ENCODE data around the gene CELF2. TPM values are rescaled to one million over a fixed set of nuclear protein-coding genes. Genes with fewer than 3 reads are reported as not detected.

The CELF2 gene
- total and polyA plus RNA-seq, 9 of the 15 experiments (the other 6 are each of a cell fraction or from before 2014, with no cell fraction given) = 4.0 to 20.3 (median 11.1) TPM

DNA sequence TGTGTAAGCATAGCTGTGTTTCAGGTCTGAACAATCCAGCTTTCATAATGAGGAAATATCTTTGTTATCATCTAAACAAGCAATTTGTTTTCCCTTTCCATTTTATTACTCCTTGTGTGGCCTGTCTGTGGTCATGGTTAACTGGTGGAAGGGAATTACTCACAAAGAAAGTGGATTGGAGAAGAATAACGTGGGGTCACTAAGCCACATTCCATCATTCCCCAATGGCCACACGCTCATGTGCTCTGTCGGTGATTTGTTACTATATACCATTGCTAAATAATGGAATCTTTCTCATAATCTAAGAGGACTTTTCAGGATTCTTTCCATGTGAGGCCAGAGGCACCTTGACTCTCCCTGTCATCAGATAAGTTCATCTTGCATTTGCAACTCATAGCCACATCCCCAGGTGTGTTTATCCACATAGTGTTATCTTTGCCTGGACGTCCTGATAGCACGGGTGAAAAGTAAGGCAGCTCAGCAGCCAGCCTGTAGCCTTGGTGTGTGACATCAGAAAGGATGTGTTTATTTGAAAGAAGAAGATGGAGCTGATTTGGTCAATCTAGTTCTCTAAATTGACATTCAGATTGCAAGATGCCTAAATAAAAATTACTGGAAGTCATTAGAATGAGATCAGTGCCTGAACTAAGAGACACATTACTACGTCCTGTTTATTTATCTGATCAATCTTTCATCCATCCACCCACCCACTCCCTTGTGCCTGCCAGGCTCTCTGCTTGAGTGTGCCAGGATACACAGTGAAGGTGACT lies 128.9 kb downstream of the CELF2 start (continued):
- TF ChIP-seq, protein P1, sequence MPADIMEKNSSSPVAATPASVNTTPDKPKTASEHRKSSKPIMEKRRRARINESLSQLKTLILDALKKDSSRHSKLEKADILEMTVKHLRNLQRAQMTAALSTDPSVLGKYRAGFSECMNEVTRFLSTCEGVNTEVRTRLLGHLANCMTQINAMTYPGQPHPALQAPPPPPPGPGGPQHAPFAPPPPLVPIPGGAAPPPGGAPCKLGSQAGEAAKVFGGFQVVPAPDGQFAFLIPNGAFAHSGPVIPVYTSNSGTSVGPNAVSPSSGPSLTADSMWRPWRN (IDR thresholded peaks at IDR 0.05; ENCODE audit: low read depth) = 0 out of 2 replicates have a peak, but pooled peaks have one; percentile 43
- TF ChIP-seq NCOR1 (IDR thresholded peaks at IDR 0.05) (peak; percentile 49; the same call in 1 of the 2 replicates), CBFA2T2 (conservative IDR thresholded peaks at IDR 0.05) (peak; percentile 68), CTBP1 (IDR thresholded peaks at IDR 0.05; ENCODE audit: borderline replicate concordance) (peak; percentile 93), POLR3G (IDR thresholded peaks at IDR 0.05; ENCODE audit: extremely low read depth, insufficient read length, insufficient replicate concordance) (no peak), ZNF311 (CRISPR knock-in tag; IDR thresholded peaks at IDR 0.05) (peak; percentile 76; the same call in 1 of the 2 replicates), SMARCE1 (IDR thresholded peaks at IDR 0.05) (peak; percentile 30; the same call in 1 of the 2 replicates), STAT5B (CRISPR knock-in tag; IDR thresholded peaks at IDR 0.05) (no peak), EP300 (IDR thresholded peaks at IDR 0.05; ENCODE audit: low read length) (peak; percentile 59), RBM22 (IDR thresholded peaks at IDR 0.05; ENCODE audit: low read depth, low read length, poor library complexity, severe bottlenecking) (no peak), TEAD4 (IDR thresholded peaks at IDR 0.05; ENCODE audit: low read length) (peak; percentile 89), TEAD4 (CRISPR knock-in tag; IDR thresholded peaks at IDR 0.05; ENCODE audit: borderline replicate concordance) (no peak), ZNF165 (CRISPR knock-in tag; IDR thresholded peaks at IDR 0.05; ENCODE audit: borderline replicate concordance) (no peak), SMAD4 (CRISPR knock-in tag; conservative IDR thresholded peaks at IDR 0.05) (peak; percentile 46; the same call in 1 of the 2 replicates), SAFB (IDR thresholded peaks at IDR 0.05; ENCODE audit: borderline replicate concordance, low read depth, low read length) (no peak), FOXA3 (CRISPR knock-in tag; conservative IDR thresholded peaks at IDR 0.05 in 1 of 2, IDR thresholded peaks at IDR 0.05 in 1 of 2) (0 out of 4 replicates have a peak, but pooled peaks of 1 of the 2 experiments have one; percentile 12), BDP1 (IDR thresholded peaks at IDR 0.05; ENCODE audit: insufficient read depth, insufficient read length) (no peak), ZEB2 (IDR thresholded peaks at IDR 0.05) (peak; percentile 82), MAFG (tag; conservative IDR thresholded peaks at IDR 0.05) (no peak), MBD2 (IDR thresholded peaks at IDR 0.05; ENCODE audit: borderline replicate concordance, low read depth) (peak; percentile 16; the same call in 1 of the 2 replicates), CCNT2 (IDR thresholded peaks at IDR 0.05; ENCODE audit: borderline replicate concordance, extremely low read depth, insufficient read length, low read depth, low read length) (peak; percentile 67)
- TF ChIP-seq, protein P2, sequence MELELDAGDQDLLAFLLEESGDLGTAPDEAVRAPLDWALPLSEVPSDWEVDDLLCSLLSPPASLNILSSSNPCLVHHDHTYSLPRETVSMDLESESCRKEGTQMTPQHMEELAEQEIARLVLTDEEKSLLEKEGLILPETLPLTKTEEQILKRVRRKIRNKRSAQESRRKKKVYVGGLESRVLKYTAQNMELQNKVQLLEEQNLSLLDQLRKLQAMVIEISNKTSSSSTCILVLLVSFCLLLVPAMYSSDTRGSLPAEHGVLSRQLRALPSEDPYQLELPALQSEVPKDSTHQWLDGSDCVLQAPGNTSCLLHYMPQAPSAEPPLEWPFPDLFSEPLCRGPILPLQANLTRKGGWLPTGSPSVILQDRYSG (tag; conservative IDR thresholded peaks at IDR 0.05; ENCODE audit: low read depth) = no peak
- TF ChIP-seq, protein P3, sequence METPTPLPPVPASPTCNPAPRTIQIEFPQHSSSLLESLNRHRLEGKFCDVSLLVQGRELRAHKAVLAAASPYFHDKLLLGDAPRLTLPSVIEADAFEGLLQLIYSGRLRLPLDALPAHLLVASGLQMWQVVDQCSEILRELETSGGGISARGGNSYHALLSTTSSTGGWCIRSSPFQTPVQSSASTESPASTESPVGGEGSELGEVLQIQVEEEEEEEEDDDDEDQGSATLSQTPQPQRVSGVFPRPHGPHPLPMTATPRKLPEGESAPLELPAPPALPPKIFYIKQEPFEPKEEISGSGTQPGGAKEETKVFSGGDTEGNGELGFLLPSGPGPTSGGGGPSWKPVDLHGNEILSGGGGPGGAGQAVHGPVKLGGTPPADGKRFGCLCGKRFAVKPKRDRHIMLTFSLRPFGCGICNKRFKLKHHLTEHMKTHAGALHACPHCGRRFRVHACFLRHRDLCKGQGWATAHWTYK (CRISPR knock-in tag; IDR thresholded peaks at IDR 0.05) = peak; percentile 30; the same call in 1 of the 2 replicates
- TF ChIP-seq, protein P4, sequence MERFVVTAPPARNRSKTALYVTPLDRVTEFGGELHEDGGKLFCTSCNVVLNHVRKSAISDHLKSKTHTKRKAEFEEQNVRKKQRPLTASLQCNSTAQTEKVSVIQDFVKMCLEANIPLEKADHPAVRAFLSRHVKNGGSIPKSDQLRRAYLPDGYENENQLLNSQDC (CRISPR knock-in tag; IDR thresholded peaks at IDR 0.05) = no peak

All from K562 (cell line).